Activated T-cell treated with anti-CD3 and anti-CD28 coated beads for 24 hours (primary cell): ENCODE measurements around the gene MEF2A.
"Not testable (repeated sequence)": the region's sequence is repeated elsewhere in the genome, so short reads cannot be mapped to it uniquely, and the experiment has no call there.

Source experiments
- DNase-seq: peaks from one replicate; pipeline ENCODE4 v3.0.0-alpha.2; 2020; ENCODE audit warnings: low read depth

MEF2A gene

DNA sequence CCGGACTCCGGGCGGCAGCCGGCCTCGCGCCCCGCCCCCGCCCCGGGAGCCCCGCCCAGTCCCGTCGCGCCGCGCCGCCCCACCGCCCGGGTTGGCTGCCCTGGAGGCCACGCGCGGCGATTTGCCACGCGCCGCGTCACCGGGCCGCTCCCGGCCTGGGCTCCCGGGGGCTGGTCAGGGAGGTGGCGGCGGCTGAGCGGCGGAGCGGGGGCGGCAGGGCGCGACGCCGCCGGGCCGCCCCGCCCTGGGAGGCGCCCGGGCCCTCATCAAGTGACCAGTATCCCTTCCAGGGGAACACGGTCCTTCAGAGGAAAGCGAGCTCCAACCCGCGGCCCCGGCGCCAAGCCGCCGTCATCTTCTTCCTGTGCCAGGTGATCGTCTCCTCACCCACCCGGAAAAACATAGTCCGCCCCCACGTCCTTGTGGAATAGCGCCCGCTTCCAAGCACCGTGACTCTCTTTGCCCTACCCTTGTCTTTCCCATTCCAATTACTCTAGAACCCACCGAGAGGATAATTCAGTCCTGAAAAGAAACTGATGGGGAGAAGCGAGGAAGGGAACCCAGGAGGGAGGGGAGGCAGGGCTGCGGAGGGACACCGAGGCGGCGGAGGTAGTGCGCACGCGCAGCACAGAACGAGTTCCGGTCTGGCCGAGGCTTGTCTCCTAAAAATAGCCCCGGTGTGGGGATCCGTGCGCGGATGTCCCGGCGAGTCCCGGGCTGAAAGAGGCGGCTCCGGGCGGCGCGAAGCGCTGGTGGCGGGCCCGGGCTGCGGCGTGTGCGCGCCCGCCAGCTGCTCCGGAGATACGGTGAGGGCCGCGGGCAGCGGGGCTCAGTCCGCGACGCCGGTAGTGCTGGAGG, at the start of gene MEF2A:
MEF2A (plus strand) TSS at position 686 of the 858 bp plus-strand sequence. CDS start 67,136 bp downstream, outside the sequence.
- peak; percentile 85 for DNase-seq

DNA sequence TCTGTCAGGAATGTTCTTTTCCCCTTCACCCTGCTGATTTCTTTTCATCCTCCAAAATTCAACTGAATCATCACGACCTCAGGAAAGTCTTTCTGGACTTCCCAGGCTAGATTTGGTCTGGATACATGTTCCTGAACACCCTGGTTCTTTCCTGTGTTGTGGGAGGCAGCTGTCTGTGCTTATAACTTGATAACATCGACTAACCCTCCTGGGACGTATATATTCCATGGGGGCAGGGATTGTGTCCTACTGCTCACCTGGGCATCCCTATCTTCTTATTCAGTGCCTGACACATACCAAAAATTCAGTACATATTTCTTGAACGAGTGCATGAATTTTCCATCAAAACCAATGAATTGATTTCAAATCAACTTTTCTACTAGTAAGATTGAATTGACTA, 47.6 kb upstream of the MEF2A start:
- DNase-seq, result no peak

DNA sequence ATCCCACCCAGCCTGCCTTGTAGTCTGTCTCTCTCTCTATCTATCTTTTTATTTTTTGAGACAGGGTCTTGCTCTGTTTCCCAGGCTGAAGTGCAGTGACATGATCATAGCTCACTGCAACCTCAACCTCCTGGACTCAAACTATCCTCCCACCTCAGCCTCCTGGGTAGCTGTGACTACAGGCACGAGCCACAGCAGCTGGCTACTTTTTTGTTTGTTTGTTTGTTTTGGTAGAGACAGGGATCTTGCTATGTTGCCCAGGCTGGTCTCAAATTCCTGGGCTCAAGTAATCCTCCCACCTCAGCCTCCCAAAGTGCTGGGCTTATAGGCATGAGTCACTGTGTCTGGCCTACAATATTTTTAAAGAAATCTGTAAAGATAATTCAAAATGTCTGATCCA, 46.4 kb upstream of the MEF2A start:
- not testable (repeated sequence) for DNase-seq

DNA sequence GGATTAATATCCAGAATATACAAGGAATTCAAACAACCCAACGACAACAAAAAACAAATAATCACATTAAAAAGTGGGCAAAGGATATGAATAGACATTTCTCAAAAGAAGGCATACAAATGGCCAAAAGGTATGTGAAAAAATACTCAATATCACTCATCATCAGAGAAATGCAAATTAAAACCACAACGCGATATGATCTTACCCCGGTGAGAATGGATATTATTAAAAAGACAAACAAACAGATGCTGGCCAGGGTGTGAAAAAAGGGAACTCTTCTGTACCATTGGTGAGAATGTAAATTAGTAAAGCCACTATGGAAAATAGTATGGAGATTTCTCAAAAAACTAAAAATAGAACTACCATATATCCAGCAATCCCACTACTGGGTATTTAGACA, 43.5 kb upstream of the MEF2A start:
- no peak for DNase-seq

DNA sequence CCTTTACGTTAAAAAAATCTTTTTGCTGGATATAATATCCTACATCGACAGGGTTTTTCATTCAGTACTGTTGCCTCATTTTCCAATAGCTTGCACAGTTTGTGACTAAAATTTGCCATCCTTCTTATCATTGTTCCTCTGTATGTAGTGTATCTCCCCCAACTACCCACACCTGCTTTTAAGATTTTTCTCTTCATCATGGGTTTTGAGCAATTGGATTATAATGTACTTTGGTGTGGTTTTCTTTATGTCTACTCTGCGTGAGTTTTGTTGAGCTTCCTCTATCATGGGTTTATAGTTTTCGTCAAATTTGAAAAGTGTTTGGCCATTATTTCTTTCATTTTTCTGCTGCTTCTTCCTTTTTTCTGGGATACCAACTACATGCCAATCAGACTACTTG, 39.6 kb upstream of the MEF2A start:
- DNase-seq, result no peak

DNA sequence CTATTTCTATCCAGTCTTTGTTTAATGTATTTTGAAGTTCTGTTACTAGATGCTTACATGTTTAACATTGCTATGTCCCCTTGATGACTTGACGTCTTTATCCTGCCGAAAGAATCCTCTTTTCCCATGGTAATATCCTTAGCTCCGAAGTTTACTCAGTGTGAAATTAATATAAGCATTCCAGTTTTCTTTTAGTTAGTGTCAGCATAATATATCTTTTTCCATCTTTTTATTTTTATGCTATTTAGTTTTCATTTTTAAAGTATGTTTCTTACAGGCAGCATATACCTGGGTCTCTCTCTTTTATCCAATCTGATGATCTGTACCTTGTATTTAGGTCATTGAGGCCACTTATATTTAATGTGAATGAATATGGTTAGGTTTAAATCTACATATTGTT, 39.1 kb upstream of the MEF2A start:
- no peak for DNase-seq

DNA sequence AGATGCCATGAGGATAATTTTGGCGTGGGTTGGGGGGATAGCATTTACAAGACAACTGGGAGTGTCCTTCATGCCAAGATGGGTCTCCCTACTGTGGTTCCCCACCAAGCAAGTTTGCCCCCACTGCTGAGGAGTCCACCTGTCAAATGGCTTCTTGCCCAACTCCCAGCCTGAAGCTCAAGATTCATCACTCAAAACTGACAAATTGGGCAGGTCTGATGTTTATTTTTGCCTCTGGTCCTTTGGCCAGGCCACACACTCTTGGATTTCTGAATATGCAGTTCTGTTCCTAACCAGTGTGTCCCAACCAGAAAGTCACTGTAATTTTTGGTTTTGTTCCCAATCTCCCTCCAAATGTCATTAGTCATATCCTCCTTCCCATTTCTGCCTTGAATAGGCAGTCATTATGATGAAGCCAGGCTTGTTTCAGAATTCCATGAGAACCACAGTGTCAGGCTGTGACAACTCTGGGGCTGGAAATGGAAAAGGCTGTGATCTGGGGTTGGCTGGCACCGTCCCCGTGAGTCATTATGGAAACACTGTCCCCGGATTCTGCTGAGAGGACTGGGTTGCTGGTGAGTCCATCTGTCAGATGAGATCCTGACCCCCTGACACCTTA, 29.3 kb upstream of the MEF2A start:
- DNase-seq, result no peak

DNA sequence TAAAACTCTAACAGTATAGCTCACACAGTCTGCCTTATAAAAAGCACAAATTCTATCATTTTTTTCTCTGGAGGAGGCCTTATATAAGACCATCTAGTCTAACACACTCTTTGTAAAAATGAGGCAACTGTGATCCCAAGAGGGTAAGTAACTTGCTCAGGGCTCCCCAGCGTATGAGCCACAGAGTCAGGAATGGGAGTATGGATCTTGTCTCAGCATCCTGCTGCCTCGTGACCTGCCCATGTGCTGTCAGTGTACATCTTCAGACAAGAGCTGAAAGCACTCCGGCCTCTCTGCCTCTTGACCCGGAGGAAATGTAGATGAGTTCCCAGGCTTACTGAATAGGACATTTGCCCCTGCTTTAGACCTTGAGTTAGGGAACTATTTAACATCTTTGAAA, 28.4 kb upstream of the MEF2A start:
- no peak for DNase-seq

DNA sequence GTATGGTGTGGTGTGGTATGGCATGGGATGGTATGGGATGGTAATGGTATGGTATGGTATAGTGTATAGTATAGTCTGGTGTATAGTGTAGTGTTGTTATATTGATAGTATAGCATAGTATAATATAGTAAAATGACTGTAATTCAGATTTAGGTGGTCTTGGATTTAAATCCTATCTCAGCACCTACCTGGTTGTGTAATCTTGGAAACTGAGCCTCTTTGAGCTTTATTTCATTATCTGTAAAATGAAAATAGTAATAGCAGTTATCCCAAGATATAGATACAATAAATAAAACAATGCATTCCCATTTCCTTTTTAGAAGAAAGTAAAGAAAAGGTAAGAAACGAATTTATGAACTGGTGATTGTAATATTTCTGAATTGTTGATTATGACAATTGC, 27.5 kb upstream of the MEF2A start:
- DNase-seq, result no peak

DNA sequence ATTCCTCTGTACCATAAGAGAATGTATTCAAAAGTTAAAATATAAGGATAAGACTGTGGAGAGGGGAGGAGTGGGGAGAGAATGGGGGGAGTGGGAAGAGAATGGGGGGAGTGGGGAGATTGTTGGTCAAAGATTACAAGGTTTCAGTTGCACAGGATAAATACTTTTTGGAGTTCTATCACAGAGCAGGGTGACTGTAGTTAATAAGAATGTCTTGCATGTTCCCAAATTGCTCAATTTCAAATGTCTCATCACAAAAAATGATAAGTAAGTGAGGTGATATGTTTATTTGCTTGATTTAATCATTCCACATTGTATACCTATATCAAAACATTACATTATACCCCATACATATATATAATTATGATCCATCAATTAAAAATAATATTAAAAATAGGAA, 23.0 kb upstream of the MEF2A start:
- DNase-seq, result no peak

DNA sequence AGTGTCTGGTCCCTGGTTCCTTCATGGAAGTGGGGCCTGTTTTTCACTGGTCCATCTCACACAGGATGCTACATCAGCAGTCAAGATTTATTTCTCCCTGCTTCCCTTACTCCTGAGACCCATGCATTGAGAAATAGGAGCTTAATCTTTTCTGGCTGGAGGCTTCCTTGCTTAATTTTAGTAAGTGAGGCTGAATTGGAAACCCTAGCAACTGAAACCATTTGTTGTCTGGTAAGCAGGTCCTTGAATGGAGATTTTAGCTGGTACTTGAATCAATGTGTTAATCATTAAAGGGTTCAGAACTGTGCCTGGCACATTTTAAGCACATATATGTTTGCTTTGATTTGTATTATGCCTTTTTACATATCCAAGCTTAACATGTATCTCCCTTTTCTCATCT, 20.2 kb upstream of the MEF2A start:
- DNase-seq, result no peak

DNA sequence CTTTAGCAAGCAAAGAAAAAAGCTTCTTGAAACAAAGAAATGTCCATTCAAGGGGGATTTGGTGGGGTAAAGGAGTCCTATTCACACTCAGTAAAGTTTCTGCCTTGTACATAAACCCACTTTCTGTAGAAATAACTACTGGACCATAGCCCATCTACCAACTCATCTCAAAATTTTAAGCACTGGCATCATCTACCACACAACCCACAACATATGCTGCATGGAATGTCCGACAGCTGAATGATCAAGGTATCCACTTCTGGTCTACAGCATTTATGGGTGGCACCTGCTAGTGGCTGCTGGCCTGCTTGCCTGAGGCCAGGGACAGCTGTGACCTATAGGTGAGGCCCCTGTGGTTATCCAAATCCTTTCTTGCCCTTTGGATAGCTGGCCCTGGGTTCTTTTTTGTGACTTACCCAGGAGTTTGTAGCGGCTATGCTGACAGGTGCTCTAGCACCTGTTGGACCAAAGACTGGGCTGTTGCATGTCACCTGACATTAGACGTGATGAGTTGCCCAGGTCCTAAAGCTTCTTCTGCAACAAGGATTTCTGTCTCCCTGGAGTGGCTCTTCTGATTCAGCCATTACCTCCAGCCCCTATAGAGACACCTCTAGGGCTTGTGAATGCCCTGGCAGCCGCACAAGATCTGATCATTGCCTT, 19.2 kb upstream of the MEF2A start:
- no peak for DNase-seq

DNA sequence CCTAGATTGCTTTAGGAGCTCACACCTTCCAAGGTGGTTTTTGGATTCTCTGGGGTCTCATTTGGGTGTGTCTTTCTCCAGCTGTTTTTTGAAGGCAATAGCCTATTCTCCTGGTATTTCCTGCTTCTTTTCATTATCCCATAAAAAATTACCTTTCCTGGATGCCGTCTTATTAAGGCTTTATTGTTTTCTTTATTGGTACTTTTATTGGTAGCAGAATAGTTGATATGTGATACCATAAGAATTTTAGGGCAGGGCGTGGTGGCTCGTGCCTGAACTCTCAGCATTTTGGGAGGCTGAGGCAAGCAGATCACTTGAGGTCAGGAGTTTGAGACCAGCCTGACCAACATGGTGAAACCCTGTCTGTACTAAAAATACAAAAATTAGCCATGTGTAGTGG, 18.3 kb upstream of the MEF2A start:
- no peak for DNase-seq

DNA sequence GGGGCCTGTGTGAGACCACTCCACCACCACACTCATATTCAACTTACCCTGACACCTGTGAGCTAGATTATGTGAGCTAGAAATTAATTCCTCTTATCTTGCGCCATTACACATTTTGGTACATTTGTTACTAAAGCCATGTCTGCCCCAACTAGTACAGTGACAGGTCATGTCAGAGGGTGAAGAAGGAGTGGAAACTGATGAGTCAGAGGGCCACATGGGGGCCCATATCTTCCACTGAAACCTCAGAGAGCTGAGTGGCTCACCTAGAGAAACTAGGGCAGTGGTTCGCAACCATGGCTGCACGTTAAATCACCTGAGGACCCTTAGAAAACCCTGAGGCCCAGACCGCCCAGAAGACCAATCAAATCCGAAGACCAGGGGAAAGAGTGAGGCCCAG, 15.7 kb upstream of the MEF2A start:
- no peak for DNase-seq

DNA sequence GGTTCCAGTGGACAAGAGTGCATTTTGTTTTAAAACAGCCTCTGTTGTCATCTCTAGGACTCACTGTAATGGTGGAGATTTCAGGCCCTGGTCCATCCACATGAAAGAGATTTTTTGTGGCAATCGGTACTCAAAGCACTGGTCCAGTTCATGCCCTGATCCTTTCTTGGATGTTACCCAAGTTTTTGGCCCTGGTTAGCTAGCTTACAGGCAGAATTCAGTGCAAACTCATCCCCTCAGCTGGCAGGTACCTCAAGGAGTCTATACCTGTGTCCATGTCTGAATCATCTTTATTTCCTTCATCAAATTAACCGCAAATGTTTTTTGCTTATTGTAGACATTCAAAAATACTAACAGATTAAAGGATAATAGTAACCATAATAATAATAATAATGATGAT, 13.7 kb upstream of the MEF2A start:
- DNase-seq, result no peak

DNA sequence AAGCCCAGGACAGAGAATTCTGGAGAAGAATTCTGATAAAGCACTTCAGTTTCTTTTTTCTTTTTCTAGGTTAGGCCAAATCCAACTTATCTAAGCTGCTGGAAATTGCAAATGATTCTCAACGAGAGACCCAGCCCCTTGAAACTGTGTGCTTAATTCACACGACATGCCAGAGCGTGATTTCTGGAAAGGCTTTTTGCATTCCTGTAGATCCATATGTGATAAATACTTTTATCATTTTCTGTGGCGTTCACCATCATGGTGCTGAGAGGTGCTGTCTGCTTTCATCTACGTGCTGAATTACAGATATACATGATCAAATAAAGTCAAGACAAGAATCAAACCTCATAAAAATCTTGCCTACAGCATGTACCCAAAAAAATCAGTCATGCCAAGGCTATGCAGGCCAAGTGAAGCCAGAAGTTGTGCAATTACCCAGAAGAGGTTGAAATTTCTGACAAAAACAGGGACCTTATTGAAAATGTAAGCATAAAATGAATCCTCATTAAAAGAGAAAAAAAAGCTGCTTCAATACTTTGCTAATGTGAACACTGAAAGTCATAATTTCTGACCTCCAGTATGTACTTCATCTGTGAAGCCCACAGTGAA, 10.8 kb upstream of the MEF2A start:
- DNase-seq, result no peak

DNA sequence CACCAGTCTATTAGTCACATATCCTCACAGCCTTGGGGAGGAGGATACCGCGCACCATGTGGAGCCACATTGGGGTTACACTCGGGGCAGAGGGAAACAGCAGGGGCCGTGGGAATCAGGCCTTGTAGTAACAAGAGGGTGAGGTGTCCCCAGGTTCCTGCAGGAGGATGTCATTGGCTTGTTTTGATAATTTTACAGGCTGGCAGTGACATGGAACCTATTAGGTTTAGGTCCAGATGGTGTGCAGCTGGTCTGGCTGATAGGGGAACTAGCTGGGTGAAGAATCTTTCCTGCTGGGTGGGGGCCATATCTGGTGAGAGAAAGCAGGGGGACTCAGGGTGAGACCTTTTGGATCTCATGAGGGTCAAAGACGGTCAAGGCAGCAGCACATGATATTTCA, 9.8 kb upstream of the MEF2A start:
- DNase-seq, result no peak

DNA sequence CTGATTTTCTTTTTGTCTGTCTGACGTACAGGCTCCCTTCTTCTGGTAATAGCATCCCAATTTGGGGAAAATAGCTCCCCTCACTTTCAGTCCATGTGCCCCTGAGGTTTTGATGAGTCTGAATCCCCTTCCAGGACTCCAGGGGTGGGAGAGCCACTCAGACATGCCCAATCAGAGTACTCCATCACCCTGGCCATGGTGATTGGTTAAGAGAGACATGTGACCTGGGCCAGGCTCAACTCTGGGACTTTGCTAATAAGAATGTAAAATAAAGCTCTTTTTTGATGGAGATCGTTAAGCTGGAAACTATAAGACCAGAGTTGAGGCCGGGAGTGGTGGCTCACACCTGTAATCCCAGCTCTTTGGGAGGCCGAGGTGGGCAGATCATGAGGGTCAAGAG, 9.2 kb upstream of the MEF2A start:
- no peak for DNase-seq

DNA sequence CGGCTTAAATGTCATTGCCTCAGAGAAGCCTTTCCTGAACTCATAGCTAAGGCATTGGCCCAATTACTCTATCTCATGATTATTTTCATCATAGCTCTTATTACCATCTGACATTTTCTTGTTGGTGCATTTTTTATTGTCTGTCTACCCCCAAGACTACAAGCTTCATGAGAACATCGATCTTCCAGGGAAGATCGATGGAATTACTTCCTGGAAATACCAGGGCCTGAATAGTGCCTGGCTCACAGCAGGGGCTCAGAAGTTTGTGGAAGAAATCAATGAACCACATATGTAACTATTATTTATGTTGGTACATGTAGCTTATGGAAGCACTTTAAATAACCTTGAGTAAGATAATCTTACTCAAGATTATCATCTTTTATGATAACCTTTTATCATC, 7.7 kb upstream of the MEF2A start:
- no peak for DNase-seq

DNA sequence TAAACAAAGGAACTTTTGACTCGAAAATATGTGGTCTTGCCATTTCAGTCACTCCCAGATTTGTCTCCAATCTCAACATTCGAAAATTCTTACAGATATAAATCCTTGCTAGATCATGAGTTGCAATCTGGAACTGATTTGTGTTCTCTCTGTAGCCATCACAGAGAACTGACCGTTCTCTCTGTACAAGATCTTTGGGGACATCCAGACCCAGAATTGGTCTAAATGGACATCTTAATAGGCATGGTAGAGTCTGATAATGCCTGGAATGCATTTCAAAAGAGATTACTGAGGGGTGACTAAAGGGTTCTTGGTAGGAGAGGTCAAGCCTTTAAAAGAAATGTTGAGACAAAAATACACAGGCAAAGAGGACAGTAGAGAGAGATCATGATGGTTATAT, 7.2 kb upstream of the MEF2A start:
- DNase-seq, result no peak

DNA sequence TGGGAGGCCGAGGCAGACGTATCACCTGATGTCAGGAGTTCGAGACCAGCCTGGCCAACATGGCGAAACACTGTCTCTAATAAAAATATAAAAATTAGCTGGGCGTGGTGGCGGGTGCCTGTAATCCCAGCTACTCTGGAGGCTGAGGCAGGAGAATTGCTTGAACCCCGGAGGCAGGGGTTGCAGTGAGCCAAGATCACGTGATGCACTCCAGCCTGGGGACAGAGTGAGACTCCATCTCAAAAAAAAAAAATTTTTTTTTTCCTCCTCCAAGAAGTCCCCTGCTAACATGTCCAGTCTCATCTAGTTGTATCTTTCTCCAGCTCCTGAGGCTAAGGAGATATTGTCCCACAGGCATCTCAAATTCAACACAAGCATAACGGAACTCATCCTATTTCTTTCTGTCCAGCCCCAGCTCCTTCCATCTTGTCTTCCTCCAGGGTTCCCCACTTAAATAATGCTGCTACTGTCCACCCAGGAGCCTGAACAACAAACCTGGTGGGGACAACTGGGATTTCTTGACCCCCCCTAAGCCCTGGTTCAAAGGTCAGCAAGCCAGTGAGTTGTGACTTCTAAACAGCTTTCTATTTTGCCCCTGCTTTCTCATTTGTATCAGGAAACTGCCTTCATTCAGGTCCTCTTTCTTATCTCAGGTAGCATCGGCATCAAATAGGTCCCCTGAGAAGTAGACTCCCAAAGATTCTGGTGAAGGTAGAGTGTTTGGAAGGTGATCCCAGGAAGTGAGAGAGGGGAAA, 4.1 kb upstream of the MEF2A start:
- DNase-seq, result no peak

DNA sequence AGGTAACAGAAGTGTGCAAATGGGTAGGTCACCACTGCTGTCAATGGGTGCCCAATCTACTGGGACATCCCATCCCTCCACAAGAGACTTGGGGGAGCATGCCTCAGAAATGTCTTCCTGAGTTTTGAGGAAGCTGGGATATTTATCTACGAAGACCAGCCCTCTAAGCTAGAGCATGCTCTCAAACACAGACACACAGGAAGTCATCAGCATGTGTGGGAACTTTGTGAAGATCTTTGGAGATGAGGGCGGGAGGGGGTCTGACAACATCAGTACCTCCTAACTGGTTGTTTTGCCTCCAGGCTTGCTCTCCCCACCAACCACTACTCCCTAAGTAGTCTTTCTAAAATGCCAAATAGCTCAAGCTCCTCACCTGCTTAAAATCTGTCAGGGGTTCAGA, 3.5 kb upstream of the MEF2A start:
- DNase-seq, result no peak
